ENCODE measurements around the gene CYTH4. TPM values are rescaled to one million over a fixed set of nuclear protein-coding genes. Genes with fewer than 3 reads are reported as not detected.
"Not testable (repeated sequence)": the region's sequence is repeated elsewhere in the genome, so short reads cannot be mapped to it uniquely, and the experiment has no call there.

The CYTH4 gene
- polyA plus RNA-seq (ENCODE audit: insufficient read length in 4 of 4): 1 to 10 TPM; 2.9 to 5.6 (median 3.3) TPM

- DNase-seq (ENCODE audit: low read depth in 4 of 4, low spot score in 3 of 4): no peak
These were observed at the start of gene CYTH4 for GRCh38 chr22:37282385-37282677. Gene CYTH4, plus strand, starts transcription at chr22:37282508. Its CDS starts 62 bp downstream, at chr22:37282570.

DNA sequence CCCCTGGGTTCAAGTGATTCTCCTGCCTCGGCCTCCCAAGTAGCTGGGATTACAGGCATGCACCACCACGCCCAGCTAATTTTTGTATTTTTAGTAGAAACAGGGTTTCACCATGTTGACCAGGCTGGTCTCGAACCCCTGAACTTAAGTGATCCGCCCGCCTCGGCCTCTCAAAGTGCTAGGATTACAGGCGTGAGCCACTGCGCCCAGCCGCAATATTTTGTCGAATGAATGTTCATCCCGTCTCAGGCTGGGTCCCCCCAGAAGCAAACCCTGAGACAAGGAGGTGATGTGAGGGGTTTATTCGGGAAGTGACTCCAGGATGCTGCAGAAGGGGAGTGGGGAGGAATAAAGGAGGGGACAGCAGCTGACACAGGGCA, 48.9 kb upstream of the CYTH4 start:
- DNase-seq (ENCODE audit: low read depth in 4 of 4, low spot score in 3 of 4): not testable (repeated sequence)

GRCh38 chr22:37233751-37234631, 48.3 kb upstream of the CYTH4 start:
- DNase-seq (ENCODE audit: low read depth in 4 of 4, low spot score in 3 of 4): no peak

GRCh38 chr22:37234736-37235711, 47.3 kb upstream of the CYTH4 start:
- DNase-seq (ENCODE audit: low read depth in 4 of 4, low spot score in 3 of 4): no peak

- no peak for DNase-seq (ENCODE audit: low read depth in 4 of 4, low spot score in 3 of 4)
These were observed 46.3 kb upstream of the CYTH4 start for GRCh38 chr22:37235897-37236607.

- DNase-seq (ENCODE audit: low read depth in 4 of 4, low spot score in 3 of 4): no peak
These were observed 44.7 kb upstream of the CYTH4 start for GRCh38 chr22:37237371-37238268.

DNA sequence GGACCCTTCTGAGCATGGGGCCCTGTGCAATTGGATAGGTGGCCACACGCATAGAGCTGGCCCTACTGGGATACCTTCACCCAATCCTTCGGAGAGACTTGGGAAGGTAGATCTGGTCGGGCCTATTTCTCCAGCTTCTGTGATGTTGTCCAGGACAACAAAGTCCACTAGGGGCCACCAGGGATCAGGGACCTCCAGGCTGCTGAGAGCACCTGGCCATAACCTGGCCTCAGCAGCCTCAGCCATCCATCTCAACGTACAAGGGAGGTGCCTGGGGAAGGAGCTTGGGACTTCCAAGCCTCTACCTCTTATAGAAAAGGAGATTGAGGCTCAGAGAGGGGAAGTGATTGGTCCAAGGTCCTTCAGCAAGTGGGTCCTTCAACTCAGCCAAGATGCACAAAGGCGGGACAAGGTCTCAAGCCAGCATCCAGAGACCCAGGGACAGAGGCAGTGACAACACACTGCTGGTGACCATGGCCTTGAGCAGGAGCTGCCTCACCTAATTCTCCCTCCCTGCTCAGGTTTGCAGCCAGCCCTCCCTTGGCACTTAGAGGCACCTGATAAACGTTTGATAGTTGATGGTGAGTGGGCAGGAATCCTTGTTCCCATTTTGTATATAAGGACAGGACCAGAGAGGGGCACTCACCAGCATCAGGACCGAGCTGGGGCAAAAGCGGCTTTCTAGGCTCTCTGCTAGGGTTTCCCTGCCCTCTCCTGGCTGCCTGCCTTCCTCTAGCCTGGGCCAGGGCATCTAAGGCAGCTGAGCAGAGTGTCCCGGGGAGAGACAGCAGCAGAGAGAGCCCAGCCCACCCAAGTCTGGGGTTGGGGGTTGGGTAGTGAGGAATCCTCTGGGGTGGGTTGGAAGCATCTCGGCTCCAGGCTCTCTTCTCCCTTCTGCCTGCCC, 42.7 kb upstream of the CYTH4 start:
- DNase-seq (ENCODE audit: low read depth in 4 of 4, low spot score in 3 of 4): no peak

DNA sequence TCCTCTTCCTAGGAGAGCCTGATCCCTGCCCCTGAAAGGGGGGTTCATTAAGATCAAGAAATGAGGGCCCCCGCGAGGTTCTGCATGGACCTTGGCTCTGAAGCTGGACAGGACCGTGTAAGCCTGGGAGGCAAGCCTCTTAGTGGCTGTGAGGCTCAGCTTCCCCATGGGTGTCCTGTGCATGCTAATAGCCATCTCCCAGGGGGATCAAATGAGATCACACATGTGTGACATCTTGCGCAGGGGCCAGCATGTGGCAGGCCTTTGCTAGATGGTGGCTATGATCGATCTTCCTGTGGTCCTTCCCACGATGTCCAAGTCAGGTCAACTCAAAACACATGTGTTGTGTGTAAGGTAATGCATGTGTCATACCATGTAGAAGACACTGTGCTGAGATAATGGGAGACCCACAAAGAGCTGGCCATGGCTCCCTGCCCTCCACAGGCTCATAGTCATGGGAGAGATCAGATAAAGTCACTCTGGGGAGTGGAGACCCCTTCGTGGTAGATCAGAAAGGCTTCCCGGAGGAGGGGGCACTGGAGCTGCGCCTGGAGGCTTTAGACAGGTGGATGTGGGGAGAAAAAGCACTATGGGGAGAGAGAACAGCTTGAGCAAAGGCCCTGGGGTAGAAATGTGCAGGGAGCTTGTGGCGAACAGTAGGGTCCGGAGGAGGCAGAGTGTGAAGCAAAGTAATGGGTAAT, 41.9 kb upstream of the CYTH4 start:
- no peak for DNase-seq (ENCODE audit: low read depth in 4 of 4, low spot score in 3 of 4)

- DNase-seq (ENCODE audit: low read depth in 4 of 4, low spot score in 3 of 4): no peak
These were observed 41.4 kb upstream of the CYTH4 start for GRCh38 chr22:37240941-37241320.

- DNase-seq (ENCODE audit: low read depth in 4 of 4, low spot score in 3 of 4): no peak
These were observed 40.8 kb upstream of the CYTH4 start for GRCh38 chr22:37241351-37242142.

- no peak for DNase-seq (ENCODE audit: low read depth in 4 of 4, low spot score in 3 of 4)
These were observed 39.9 kb upstream of the CYTH4 start for GRCh38 chr22:37242395-37242918.

GRCh38 chr22:37243402-37244113, 38.8 kb upstream of the CYTH4 start:
- DNase-seq (ENCODE audit: low read depth in 4 of 4, low spot score in 3 of 4): no peak

- DNase-seq (ENCODE audit: low read depth in 4 of 4, low spot score in 3 of 4): no peak
These were observed 38.0 kb upstream of the CYTH4 start, which contains the start of gene RAC2 for GRCh38 chr22:37244114-37244921. Gene RAC2, minus strand, starts transcription at chr22:37244269. Its CDS starts 121 bp downstream, at chr22:37244148.

- DNase-seq (ENCODE audit: low read depth in 4 of 4, low spot score in 3 of 4): no peak
These were observed 37.2 kb upstream of the CYTH4 start for GRCh38 chr22:37244922-37245722.

DNA sequence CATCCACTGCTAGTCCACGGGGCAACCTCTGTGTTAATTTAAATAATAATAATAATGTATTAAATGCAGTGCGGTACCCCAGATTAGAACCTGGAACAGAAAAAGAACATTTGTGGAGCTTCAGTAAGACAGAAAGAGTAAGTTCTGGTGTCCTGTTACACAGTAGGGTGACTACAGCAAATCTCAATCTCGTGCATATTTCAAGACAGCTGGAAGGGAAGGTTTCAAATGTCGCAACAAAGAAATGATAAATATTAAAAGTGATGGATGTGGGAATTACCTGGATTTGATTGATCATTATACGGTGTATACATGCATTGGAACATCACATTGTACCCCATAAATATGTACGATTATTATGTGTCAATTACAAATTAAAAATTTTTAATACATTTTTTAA, 36.6 kb upstream of the CYTH4 start:
- no peak for DNase-seq (ENCODE audit: low read depth in 4 of 4, low spot score in 3 of 4)

Data from right renal pelvis (tissue), 4 donors.